GM19025 (cell line): ENCODE data around the gene GLIS1.

Experiments
- ATAC-seq: cut with Tn5 transposase; IDR thresholded peaks from one replicate; pipeline ENCODE4 v1.9.1; 2021; ENCODE audit warnings: mild to moderate bottlenecking, low read depth, moderate library complexity; ENCODE audit not compliant: unreplicated experiment

The GLIS1 gene

GRCh38 chr1:53601031-53601745, 137.8 kb downstream of the GLIS1 start:
- ATAC-seq: no peak

GRCh38 chr1:53600561-53600960, 138.4 kb downstream of the GLIS1 start:
- no peak for ATAC-seq

GRCh38 chr1:53600001-53600400, 139.0 kb downstream of the GLIS1 start:
- ATAC-seq: no peak

GRCh38 chr1:53599481-53599880, 139.5 kb downstream of the GLIS1 start:
- no peak for ATAC-seq

GRCh38 chr1:53598966-53599365, 140.0 kb downstream of the GLIS1 start:
- no peak for ATAC-seq

GRCh38 chr1:53595906-53596305, 143.1 kb downstream of the GLIS1 start:
- ATAC-seq: no peak

GRCh38 chr1:53594391-53595180, 144.4 kb downstream of the GLIS1 start:
- no peak for ATAC-seq

- no peak for ATAC-seq
Observed at GRCh38 chr1:53593758-53594380, 145.1 kb downstream of the GLIS1 start.

- no peak for ATAC-seq
Observed at GRCh38 chr1:53592985-53593757, 145.8 kb downstream of the GLIS1 start.

- ATAC-seq: no peak
Observed at GRCh38 chr1:53592521-53592982, 146.4 kb downstream of the GLIS1 start.

- no peak for ATAC-seq
Observed at GRCh38 chr1:53591924-53592323, 147.0 kb downstream of the GLIS1 start.

GRCh38 chr1:53590531-53591515, 148.1 kb downstream of the GLIS1 start:
- no peak for ATAC-seq

GRCh38 chr1:53590104-53590503, 148.9 kb downstream of the GLIS1 start:
- no peak for ATAC-seq

GRCh38 chr1:53589043-53589887, 149.7 kb downstream of the GLIS1 start:
- ATAC-seq: no peak

- ATAC-seq: no peak
Observed at GRCh38 chr1:53588053-53588779, 150.7 kb downstream of the GLIS1 start.

- no peak for ATAC-seq
Observed at GRCh38 chr1:53587252-53587988, 151.5 kb downstream of the GLIS1 start.

- ATAC-seq: no peak
Observed at GRCh38 chr1:53586765-53587164, 152.2 kb downstream of the GLIS1 start.
